Measurements from ENCODE around the gene ZNF90.

GRCh38 chr19:20102097-20102496, 24.3 kb downstream of the ZNF90 start:
- TF ChIP-seq CTCF (IDR thresholded peaks at IDR 0.05) (no peak), POLR2A (IDR thresholded peaks at IDR 0.05) (no peak), POLR2AphosphoS5 (IDR thresholded peaks at IDR 0.05) (no peak)

All from upper lobe of left lung (tissue), 4 donors.